GM04504 (cell line): ENCODE data around the gene PPP2R5E.
"Not testable (repeated sequence)": the region's sequence is repeated elsewhere in the genome, so short reads cannot be mapped to it uniquely, and the experiment has no call there.

ENCODE experiments used
- DNase-seq: peaks from one replicate; pipeline ENCODE4 v3.0.0-alpha.2; 2012; ENCODE audit warnings: low read depth

The PPP2R5E gene

GRCh38 chr14:63543000-63543825 is at the start of gene PPP2R5E:
Gene PPP2R5E, minus strand, starts transcription at chr14:63543377. Its CDS starts 3,692 bp downstream, at chr14:63539685.
- DNase-seq = peak; percentile 98

- DNase-seq = not testable (repeated sequence)
Measured at GRCh38 chr14:63583046-63583445, 39.9 kb upstream of the PPP2R5E start.

- no peak for DNase-seq
Measured at GRCh38 chr14:63581491-63581890, 38.3 kb upstream of the PPP2R5E start.

- peak; percentile 0 for DNase-seq
Measured at GRCh38 chr14:63578300-63578699, 35.1 kb upstream of the PPP2R5E start.

- no peak for DNase-seq
Measured at GRCh38 chr14:63573581-63573980, 30.4 kb upstream of the PPP2R5E start.

GRCh38 chr14:63565448-63565847 is 22.3 kb upstream of the PPP2R5E start:
- no peak for DNase-seq

GRCh38 chr14:63564318-63564717 is 21.1 kb upstream of the PPP2R5E start:
- no peak for DNase-seq

- DNase-seq = no peak
Measured at GRCh38 chr14:63563370-63564026, 20.3 kb upstream of the PPP2R5E start.

- no peak for DNase-seq
Measured at GRCh38 chr14:63562405-63562804, 19.2 kb upstream of the PPP2R5E start.

- no peak for DNase-seq
Measured at GRCh38 chr14:63555572-63555971, 12.4 kb upstream of the PPP2R5E start.

GRCh38 chr14:63551332-63551731 is 8.2 kb upstream of the PPP2R5E start:
- no peak for DNase-seq

GRCh38 chr14:63547798-63548335 is 4.7 kb upstream of the PPP2R5E start:
- no peak for DNase-seq

- no peak for DNase-seq
Measured at GRCh38 chr14:63545431-63545830, 2.3 kb upstream of the PPP2R5E start.

- no peak for DNase-seq
Measured at GRCh38 chr14:63544591-63545299, 1.6 kb upstream of the PPP2R5E start.

GRCh38 chr14:63543826-63544406 is 739 bp upstream of the PPP2R5E start:
- no peak for DNase-seq

GRCh38 chr14:63542231-63542999 is 762 bp downstream of the PPP2R5E start:
- no peak for DNase-seq

GRCh38 chr14:63535918-63536317 is 7.3 kb downstream of the PPP2R5E start:
- DNase-seq = no peak

GRCh38 chr14:63533474-63533873 is 9.7 kb downstream of the PPP2R5E start:
- DNase-seq = no peak

GRCh38 chr14:63524537-63525155 is 18.5 kb downstream of the PPP2R5E start:
- no peak for DNase-seq

GRCh38 chr14:63523735-63524426 is 19.3 kb downstream of the PPP2R5E start:
- no peak for DNase-seq
